Measurements from ENCODE around the gene PTPRN2.

DNA sequence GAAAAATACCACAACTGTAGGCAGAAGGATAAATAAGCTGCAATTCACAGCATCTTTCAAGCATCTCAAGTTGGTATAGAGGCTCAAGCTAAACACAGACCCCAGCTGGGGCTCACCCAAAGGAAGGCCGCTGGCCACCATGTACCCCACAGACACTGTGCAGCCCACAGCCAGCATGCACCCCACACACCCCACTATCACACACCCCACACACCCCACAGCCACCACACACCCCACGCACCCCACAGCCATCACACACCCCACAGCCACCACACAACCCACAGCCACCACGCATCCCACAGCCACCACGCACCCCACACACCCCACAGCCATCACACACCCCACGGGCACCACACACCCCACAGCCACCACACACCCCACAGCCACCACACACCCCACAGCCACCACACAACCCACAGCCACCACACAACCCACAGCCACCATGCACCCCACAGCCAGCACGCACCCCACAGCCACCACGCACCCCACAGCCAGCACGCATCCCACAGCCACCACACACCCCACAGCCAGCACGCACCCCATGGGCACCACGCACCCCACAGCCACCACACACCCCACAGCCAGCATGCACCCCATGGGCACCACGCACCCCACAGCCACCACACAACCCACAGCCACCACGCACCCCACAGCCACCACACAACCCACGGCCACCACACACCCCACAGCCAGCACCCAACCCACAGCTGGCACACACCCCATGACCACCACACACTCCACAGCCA, 1036.1 kb downstream of the PTPRN2 start:
- TF ChIP-seq BHLHE40 (IDR thresholded peaks at IDR 0.05; ENCODE audit: borderline replicate concordance) (no peak), TARDBP (IDR thresholded peaks at IDR 0.05) (no peak), SUZ12 (IDR thresholded peaks at IDR 0.05) (no peak), ZNF384 (IDR thresholded peaks at IDR 0.05) (no peak), FOXM1 (IDR thresholded peaks at IDR 0.05; ENCODE audit: borderline replicate concordance) (no peak), FOXK2 (IDR thresholded peaks at IDR 0.05) (no peak)
- TF ChIP-seq, protein P1, sequence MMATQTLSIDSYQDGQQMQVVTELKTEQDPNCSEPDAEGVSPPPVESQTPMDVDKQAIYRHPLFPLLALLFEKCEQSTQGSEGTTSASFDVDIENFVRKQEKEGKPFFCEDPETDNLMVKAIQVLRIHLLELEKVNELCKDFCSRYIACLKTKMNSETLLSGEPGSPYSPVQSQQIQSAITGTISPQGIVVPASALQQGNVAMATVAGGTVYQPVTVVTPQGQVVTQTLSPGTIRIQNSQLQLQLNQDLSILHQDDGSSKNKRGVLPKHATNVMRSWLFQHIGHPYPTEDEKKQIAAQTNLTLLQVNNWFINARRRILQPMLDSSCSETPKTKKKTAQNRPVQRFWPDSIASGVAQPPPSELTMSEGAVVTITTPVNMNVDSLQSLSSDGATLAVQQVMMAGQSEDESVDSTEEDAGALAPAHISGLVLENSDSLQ (IDR thresholded peaks at IDR 0.05), result no peak
